HepG2 (cell line): Measurements from ENCODE around the gene CLEC4M.

ENCODE experiments used
- MEIS1 ChIP-seq: sonication (generic); formaldehyde crosslinking; IDR thresholded peaks from 2 replicates; pipeline ENCODE4 v1.9.0; 2021; ENCODE audit warnings: mild to moderate bottlenecking, missing genetic modification reagents, moderate library complexity, borderline replicate concordance
- SP1 ChIP-seq, 2 experiments: fragments of 450-650 bp in 1 of 2; sonication (generic) in 1 of 2; formaldehyde crosslinking in 1 of 2; IDR thresholded peaks; 2 replicates each; pipeline versions ENCODE4 v1.4.0 to v1.6.1; 2016 to 2020; ENCODE audit warnings: missing genetic modification reagents in 1 of 2
- ZBTB21 ChIP-seq: sonication (generic); formaldehyde crosslinking; IDR thresholded peaks from 2 replicates; pipeline ENCODE4 v1.4.0; 2020; ENCODE audit warnings: missing genetic modification reagents
- ZNF121 ChIP-seq: sonication (generic); formaldehyde crosslinking; IDR thresholded peaks from 2 replicates; pipeline ENCODE4 v1.5.0; 2020; ENCODE audit warnings: mild to moderate bottlenecking, missing genetic modification reagents
- ZNF660 ChIP-seq: sonication (generic); formaldehyde crosslinking; IDR thresholded peaks from 2 replicates; pipeline ENCODE4 v1.5.1; 2020; ENCODE audit warnings: mild to moderate bottlenecking, low read depth, missing genetic modification reagents, borderline replicate concordance
- TF ChIP-seq, protein P1 (sequence below): fragments of 450-650 bp; IDR thresholded peaks from 2 replicates; pipeline ENCODE4 v1.6.1; 2017; ENCODE audit warnings: mild to moderate bottlenecking

DNA sequence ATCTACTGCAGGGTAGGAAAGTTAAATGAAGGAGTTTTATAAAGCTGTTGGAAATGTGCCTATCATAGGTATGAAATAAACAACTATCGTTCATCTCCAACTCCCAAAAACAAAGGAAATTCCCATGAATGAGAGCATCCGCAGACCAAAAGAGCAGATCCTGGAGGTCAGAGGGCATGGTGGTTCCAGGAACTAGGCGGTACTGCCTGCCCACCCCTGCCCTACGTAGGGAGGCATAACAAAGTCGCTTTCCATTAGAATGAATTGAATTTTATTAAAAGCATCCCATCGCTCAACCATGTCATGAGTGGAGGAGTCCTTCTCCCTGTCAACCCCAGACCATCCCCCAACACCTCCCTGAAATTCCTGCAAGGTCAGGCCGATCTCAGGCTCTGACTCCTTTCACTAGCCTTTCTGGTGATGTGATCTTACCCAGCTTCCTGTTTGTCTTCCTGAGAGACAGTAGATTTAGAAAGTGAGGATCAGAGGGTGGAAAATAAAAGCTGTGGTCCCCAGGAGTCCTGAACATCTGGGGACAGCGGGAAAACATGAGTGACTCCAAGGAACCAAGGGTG lies at the start of gene CLEC4M:
- TF ChIP-seq MEIS1 (CRISPR knock-in tag), result no peak
- TF ChIP-seq SP1 (IDR thresholded peaks at IDR 0.05), result no peak
- no peak for TF ChIP-seq SP1 (CRISPR knock-in tag; IDR thresholded peaks at IDR 0.05)
- TF ChIP-seq ZNF121 (CRISPR knock-in tag), result no peak
- no peak for TF ChIP-seq ZNF660 (CRISPR knock-in tag)
- TF ChIP-seq ZBTB21, result no peak
- TF ChIP-seq, protein P1, sequence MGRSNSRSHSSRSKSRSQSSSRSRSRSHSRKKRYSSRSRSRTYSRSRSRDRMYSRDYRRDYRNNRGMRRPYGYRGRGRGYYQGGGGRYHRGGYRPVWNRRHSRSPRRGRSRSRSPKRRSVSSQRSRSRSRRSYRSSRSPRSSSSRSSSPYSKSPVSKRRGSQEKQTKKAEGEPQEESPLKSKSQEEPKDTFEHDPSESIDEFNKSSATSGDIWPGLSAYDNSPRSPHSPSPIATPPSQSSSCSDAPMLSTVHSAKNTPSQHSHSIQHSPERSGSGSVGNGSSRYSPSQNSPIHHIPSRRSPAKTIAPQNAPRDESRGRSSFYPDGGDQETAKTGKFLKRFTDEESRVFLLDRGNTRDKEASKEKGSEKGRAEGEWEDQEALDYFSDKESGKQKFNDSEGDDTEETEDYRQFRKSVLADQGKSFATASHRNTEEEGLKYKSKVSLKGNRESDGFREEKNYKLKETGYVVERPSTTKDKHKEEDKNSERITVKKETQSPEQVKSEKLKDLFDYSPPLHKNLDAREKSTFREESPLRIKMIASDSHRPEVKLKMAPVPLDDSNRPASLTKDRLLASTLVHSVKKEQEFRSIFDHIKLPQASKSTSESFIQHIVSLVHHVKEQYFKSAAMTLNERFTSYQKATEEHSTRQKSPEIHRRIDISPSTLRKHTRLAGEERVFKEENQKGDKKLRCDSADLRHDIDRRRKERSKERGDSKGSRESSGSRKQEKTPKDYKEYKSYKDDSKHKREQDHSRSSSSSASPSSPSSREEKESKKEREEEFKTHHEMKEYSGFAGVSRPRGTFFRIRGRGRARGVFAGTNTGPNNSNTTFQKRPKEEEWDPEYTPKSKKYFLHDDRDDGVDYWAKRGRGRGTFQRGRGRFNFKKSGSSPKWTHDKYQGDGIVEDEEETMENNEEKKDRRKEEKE, result no peak
